ENCODE measurements around the gene CDNF.

The CDNF gene

DNA sequence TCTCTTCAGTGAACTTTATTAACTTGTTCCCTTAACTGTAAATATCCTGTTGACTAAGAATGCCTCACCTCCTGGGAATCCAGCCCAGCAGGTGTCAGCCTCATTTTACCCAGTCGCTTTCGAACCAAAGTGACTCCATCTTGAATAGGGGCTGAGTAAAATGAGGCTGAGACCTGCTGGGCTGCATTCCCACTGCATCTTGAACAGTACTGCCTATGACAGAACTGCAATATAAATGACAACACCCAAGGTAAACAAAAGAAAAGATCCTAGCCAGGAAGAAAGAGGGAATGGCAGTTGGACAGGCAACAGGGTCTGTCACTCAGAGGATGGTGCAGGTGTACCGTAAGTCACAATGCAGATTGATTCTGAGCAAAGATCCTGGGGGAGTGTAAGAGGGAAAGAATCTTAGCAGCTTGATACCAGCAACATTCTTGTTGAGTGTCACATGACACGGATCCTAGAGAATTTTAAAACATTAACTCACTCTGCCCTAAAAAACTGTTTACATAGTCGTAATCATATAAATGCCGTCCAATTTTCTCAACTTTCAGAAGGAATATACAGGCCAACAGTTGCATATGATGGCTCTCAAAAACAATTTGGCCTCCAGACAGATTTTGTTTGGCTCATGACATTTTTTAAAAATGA is 58.7 kb downstream of the CDNF start:
- ATAC-seq (ENCODE audit: insufficient read depth, low read depth): no peak
- Histone ChIP-seq H3K36me3 (ENCODE audit: insufficient read depth, low read length) (no peaks in the 10 kb centered on the region), H3K79me2 (ENCODE audit: insufficient read depth, low read length) (no peaks in the 10 kb centered on the region), H4K20me1 (ENCODE audit: insufficient read depth, low read length) (no peaks in the 10 kb centered on the region), H3K9ac (ENCODE audit: low read depth, low read length) (no peak overlapping the region), H2AFZ (ENCODE audit: low read depth, low read length) (no peak overlapping the region), H3K4me2 (ENCODE audit: insufficient read depth, low read length) (no peak overlapping the region), H3K9me3 (ENCODE audit: insufficient read depth, low read length, severe bottlenecking) (no peaks in the 10 kb centered on the region), H3K27me3 (ENCODE audit: insufficient read depth, low read length, poor library complexity) (peaks cover 8% of the 10 kb centered on the region), H3K4me1 (ENCODE audit: insufficient read depth, low read length) (no peaks in the 10 kb centered on the region), H3K4me3 (ENCODE audit: low read depth in 1 of 2, low read length in 2 of 2) (no peak overlapping the region), H3K27ac (ENCODE audit: low read length) (no peak overlapping the region)
- no peak for DNase-seq
- no peak for TF ChIP-seq EZH2 (IDR thresholded peaks at IDR 0.05; ENCODE audit: borderline replicate concordance, low read depth, low read length, severe bottlenecking)
- no peak for TF ChIP-seq CTCF (IDR thresholded peaks at IDR 0.05; ENCODE audit: borderline replicate concordance, extremely low read depth, low read length, poor library complexity, severe bottlenecking)

DNA sequence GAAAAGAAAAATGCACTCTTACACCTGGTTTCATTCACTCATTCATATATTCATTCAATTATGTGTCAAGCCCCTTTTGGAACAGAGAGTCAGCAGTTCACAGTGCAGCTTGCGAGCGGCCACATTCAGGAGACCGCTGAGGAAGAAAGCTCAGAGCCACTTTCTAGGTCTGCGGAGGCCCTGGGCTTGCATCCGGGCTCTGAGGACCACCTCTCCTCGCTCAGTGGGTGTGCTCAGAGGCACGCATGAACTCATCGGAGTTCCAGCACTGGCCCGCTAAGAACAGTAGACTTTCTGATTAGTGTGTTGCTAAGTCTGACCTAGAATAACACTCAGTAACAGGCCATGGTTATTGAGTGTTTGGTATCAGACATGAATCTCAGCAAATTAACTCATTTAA is 61.3 kb downstream of the CDNF start:
- TF ChIP-seq EZH2 (IDR thresholded peaks at IDR 0.05; ENCODE audit: borderline replicate concordance, low read depth, low read length, severe bottlenecking): no peak
- TF ChIP-seq CTCF (IDR thresholded peaks at IDR 0.05; ENCODE audit: borderline replicate concordance, extremely low read depth, low read length, poor library complexity, severe bottlenecking): no peak
- Histone ChIP-seq H2AFZ (ENCODE audit: low read depth, low read length) (no peak overlapping the region), H3K79me2 (ENCODE audit: insufficient read depth, low read length) (no peaks in the 10 kb centered on the region)

GRCh38 chr10:14775656-14776055 is 62.2 kb downstream of the CDNF start:
- Histone ChIP-seq H3K27me3 (ENCODE audit: insufficient read depth, low read length, poor library complexity) (peaks cover 9% of the 10 kb centered on the region), H3K36me3 (ENCODE audit: insufficient read depth, low read length) (no peaks in the 10 kb centered on the region), H3K4me1 (ENCODE audit: insufficient read depth, low read length) (no peaks in the 10 kb centered on the region), H3K4me2 (ENCODE audit: insufficient read depth, low read length) (no peak overlapping the region), H3K79me2 (ENCODE audit: insufficient read depth, low read length) (no peaks in the 10 kb centered on the region), H4K20me1 (ENCODE audit: insufficient read depth, low read length) (no peaks in the 10 kb centered on the region), H3K9ac (ENCODE audit: low read depth, low read length) (no peak overlapping the region), H3K9me3 (ENCODE audit: insufficient read depth, low read length, severe bottlenecking) (no peaks in the 10 kb centered on the region), H2AFZ (ENCODE audit: low read depth, low read length) (no peak overlapping the region), H3K27ac (ENCODE audit: low read length) (no peak overlapping the region), H3K4me3 (ENCODE audit: low read depth in 1 of 2, low read length in 2 of 2) (no peak overlapping the region)
- DNase-seq (no peak), ATAC-seq (ENCODE audit: insufficient read depth, low read depth) (no peak)
- TF ChIP-seq EZH2 (IDR thresholded peaks at IDR 0.05; ENCODE audit: borderline replicate concordance, low read depth, low read length, severe bottlenecking): no peak
- no peak for TF ChIP-seq CTCF (IDR thresholded peaks at IDR 0.05; ENCODE audit: borderline replicate concordance, extremely low read depth, low read length, poor library complexity, severe bottlenecking)

More for the DNA sequence above, 61.3 kb downstream of the CDNF start:
- no peak overlapping the region for H3K4me2 ChIP-seq (ENCODE audit: insufficient read depth, low read length)
- no peaks in the 10 kb centered on the region for H3K36me3 ChIP-seq (ENCODE audit: insufficient read depth, low read length)
- H3K27ac ChIP-seq (ENCODE audit: low read length): no peak overlapping the region
- H3K9ac ChIP-seq (ENCODE audit: low read depth, low read length): no peak overlapping the region
- H3K9me3 ChIP-seq (ENCODE audit: insufficient read depth, low read length, severe bottlenecking): no peaks in the 10 kb centered on the region
- no peaks in the 10 kb centered on the region for H4K20me1 ChIP-seq (ENCODE audit: insufficient read depth, low read length)
- H3K27me3 ChIP-seq (ENCODE audit: insufficient read depth, low read length, poor library complexity): peaks cover 9% of the 10 kb centered on the region
- no peak for ATAC-seq (ENCODE audit: insufficient read depth, low read depth)
- no peak overlapping the region for H3K4me3 ChIP-seq (ENCODE audit: low read depth in 1 of 2, low read length in 2 of 2)
- DNase-seq: no peak
- H3K4me1 ChIP-seq (ENCODE audit: insufficient read depth, low read length): no peaks in the 10 kb centered on the region
